Keratinocyte (primary cell): ENCODE results near the gene PITPNM3.

Experiments used
- CTCF ChIP-seq, 3 experiments: IDR thresholded peaks in 1 of 3; conservative IDR thresholded peaks in 1 of 3; optimal IDR thresholded peaks in 1 of 3; 2 replicates in 2 of 3; 3 replicates in 1 of 3; pipeline versions ENCODE3 to v1.5.1; 2011; ENCODE audit warnings: low read length in 3 of 3, mild to moderate bottlenecking in 3 of 3, moderate library complexity in 2 of 3, control low read depth in 1 of 3, inconsistent platforms in 1 of 3; ENCODE audit not compliant: insufficient read depth in 2 of 3; ENCODE audit errors: extremely low read depth in 1 of 3
- EZH2 ChIP-seq: IDR thresholded peaks from one replicate; pipeline ENCODE4 v1.6.1; 2012; ENCODE audit warnings: inconsistent platforms, mild to moderate bottlenecking, low read length, moderate library complexity

- TF ChIP-seq CTCF (optimal IDR thresholded peaks at IDR 0.05 in 1 of 3, IDR thresholded peaks at IDR 0.05 in 1 of 3, conservative IDR thresholded peaks at IDR 0.05 in 1 of 3; ENCODE audit: extremely low read depth in 1 of 3, insufficient read depth in 2 of 3, low read length in 3 of 3) = no peak
- no peak for TF ChIP-seq EZH2
Observed at GRCh38 chr17:6531575-6531974, 24.8 kb downstream of the PITPNM3 start.
